GM19324 (cell line): ENCODE data around the gene WDR1.

Experiments
- ATAC-seq: cut with Tn5 transposase; IDR thresholded peaks from one replicate; pipeline ENCODE4 v1.9.1; 2021; ENCODE audit warnings: mild to moderate bottlenecking, moderate library complexity; ENCODE audit not compliant: unreplicated experiment, low FRiP score

WDR1 gene

GRCh38 chr4:10088135-10089010, 28.2 kb downstream of the WDR1 start:
- ATAC-seq: no peak

- ATAC-seq: no peak
Observed at GRCh38 chr4:10087152-10087791, 29.3 kb downstream of the WDR1 start.

GRCh38 chr4:10086506-10087120, 30.0 kb downstream of the WDR1 start:
- no peak for ATAC-seq

- no peak for ATAC-seq
Observed at GRCh38 chr4:10085828-10086505, 30.6 kb downstream of the WDR1 start.

- ATAC-seq: no peak
Observed at GRCh38 chr4:10085386-10085785, 31.2 kb downstream of the WDR1 start.

- ATAC-seq: no peak
Observed at GRCh38 chr4:10084651-10085358, 31.8 kb downstream of the WDR1 start.

GRCh38 chr4:10083861-10084641, 32.5 kb downstream of the WDR1 start:
- ATAC-seq: no peak

GRCh38 chr4:10083331-10083771, 33.2 kb downstream of the WDR1 start:
- no peak for ATAC-seq

GRCh38 chr4:10082459-10083272, 33.9 kb downstream of the WDR1 start:
- no peak for ATAC-seq

- no peak for ATAC-seq
Observed at GRCh38 chr4:10082047-10082446, 34.6 kb downstream of the WDR1 start.

- no peak for ATAC-seq
Observed at GRCh38 chr4:10081218-10081606, 35.4 kb downstream of the WDR1 start.

GRCh38 chr4:10080589-10081217, 35.9 kb downstream of the WDR1 start:
- ATAC-seq: no peak

GRCh38 chr4:10079912-10080588, 36.5 kb downstream of the WDR1 start:
- ATAC-seq: no peak

GRCh38 chr4:10079256-10079655, 37.3 kb downstream of the WDR1 start:
- ATAC-seq: no peak

GRCh38 chr4:10078481-10079233, 37.9 kb downstream of the WDR1 start:
- ATAC-seq: no peak

GRCh38 chr4:10077483-10078335, 38.9 kb downstream of the WDR1 start:
- ATAC-seq: no peak
